ENCODE measurements around the gene ADGRD2.

ADGRD2 gene

GRCh38 chr9:124457079-124457886, 7.0 kb downstream of the ADGRD2 start:
- no peak for DNase-seq (ENCODE audit: low spot score)

GRCh38 chr9:124457887-124458431, 7.7 kb downstream of the ADGRD2 start:
- DNase-seq (ENCODE audit: low spot score), result no peak

GRCh38 chr9:124458441-124458840, 8.2 kb downstream of the ADGRD2 start:
- DNase-seq (ENCODE audit: low spot score), result no peak

GRCh38 chr9:124462739-124463138, 12.5 kb downstream of the ADGRD2 start:
- no peak for DNase-seq (ENCODE audit: low spot score)

- no peak for DNase-seq (ENCODE audit: low spot score)
These were observed 15.5 kb downstream of the ADGRD2 start for GRCh38 chr9:124465736-124466135.

- no peak for DNase-seq (ENCODE audit: low spot score)
These were observed 17.3 kb downstream of the ADGRD2 start for GRCh38 chr9:124467410-124468060.

DNA sequence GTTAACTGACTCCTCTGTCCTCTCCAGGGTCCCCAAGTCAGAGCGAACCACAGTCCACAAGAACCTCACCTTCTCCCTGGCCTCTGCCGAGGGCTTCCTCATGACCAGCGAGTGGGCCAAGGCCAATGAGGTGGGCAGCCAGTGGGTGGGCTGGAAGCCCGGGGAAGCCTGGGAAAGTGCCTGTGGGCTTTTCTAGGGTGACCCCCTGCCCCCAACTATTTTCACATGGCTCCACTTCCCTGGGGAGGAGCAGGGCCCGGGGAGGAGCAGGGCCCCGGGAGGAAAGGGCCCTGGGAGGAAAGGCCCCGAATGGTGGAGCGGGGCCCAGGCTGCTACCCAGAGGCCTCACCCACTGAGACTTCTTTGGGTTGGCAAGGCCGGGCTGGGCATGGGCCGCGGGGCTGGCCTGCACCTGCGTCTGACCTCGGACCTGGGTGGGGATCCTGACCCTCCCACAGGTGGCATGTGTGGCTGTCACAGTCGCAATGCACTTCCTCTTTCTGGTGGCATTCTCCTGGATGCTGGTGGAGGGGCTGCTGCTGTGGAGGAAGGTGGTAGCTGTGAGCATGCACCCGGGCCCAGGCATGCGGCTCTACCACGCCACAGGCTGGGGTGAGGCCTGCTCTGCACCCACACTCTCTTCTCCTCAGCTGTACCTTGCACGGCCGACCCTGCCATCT, 17.9 kb downstream of the ADGRD2 start:
- no peak for DNase-seq (ENCODE audit: low spot score)

- DNase-seq (ENCODE audit: low spot score), result no peak
These were observed 19.0 kb downstream of the ADGRD2 start for GRCh38 chr9:124469011-124469832.

DNA sequence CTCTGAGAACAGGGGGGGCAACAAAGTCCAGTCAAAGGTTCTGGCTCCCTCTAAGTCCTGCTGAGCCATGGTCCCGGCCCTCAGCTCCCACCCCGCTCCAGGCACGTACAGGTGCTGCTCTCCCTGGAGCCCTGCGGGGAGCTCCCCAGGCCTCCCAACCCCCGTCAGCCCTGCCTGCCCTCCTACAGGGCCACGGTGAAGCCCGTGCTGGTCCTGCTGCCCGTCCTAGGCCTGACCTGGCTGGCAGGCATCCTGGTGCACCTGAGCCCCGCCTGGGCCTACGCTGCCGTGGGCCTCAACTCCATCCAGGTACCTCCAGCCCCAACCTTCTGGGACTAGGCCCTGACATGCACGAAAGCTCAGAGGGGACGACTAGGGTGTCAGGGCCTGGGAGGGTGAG, 20.1 kb downstream of the ADGRD2 start:
- no peak for DNase-seq (ENCODE audit: low spot score)

- no peak for DNase-seq (ENCODE audit: low spot score)
These were observed 20.5 kb downstream of the ADGRD2 start for GRCh38 chr9:124470726-124471125.

- no peak for DNase-seq (ENCODE audit: low spot score)
These were observed 21.5 kb downstream of the ADGRD2 start for GRCh38 chr9:124471761-124472160.

GRCh38 chr9:124472770-124473169, 22.5 kb downstream of the ADGRD2 start:
- DNase-seq (ENCODE audit: low spot score), result no peak

DNA sequence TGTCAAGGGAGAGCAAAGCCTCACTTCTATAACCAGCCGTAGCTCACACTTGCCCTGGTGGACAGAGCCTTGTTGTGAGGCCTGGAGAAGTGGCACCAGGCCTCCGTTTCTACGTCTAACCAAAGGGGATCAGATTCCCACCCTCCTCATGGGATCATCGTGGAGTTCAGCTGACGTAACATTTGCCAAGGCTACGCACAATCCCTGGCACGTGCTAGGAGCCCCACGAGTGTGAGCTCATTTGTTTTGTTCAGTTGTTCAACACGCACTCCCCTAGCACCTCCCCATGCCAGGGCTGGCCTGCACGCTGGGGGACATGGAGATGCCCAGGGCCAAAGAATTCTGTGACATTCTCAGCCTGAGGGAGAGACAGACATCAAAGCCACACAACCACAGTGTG, 23.1 kb downstream of the ADGRD2 start:
- no peak for DNase-seq (ENCODE audit: low spot score)

DNA sequence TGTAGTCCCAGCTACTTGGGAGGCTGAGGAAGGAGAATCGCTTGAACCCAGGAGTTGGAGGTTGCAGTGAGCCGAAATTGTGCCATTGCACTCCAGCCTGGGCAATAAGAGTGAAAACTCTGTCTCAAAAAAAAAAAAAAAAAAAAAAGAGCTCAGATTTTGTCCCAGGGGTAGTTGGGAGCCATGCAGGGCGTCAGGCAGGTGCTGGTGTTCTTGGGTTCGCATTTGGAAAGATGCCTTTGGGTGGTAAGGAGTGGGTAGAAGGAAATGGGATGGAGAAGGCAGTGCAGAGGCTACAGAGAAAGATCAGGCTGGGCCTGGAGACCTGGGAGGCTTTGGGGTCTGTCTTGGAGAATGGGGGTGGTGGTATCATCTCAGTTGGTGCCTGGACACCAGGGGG, 23.9 kb downstream of the ADGRD2 start:
- DNase-seq (ENCODE audit: low spot score), result no peak

GRCh38 chr9:124475158-124475867, 25.1 kb downstream of the ADGRD2 start:
- DNase-seq (ENCODE audit: low spot score), result no peak

DNA sequence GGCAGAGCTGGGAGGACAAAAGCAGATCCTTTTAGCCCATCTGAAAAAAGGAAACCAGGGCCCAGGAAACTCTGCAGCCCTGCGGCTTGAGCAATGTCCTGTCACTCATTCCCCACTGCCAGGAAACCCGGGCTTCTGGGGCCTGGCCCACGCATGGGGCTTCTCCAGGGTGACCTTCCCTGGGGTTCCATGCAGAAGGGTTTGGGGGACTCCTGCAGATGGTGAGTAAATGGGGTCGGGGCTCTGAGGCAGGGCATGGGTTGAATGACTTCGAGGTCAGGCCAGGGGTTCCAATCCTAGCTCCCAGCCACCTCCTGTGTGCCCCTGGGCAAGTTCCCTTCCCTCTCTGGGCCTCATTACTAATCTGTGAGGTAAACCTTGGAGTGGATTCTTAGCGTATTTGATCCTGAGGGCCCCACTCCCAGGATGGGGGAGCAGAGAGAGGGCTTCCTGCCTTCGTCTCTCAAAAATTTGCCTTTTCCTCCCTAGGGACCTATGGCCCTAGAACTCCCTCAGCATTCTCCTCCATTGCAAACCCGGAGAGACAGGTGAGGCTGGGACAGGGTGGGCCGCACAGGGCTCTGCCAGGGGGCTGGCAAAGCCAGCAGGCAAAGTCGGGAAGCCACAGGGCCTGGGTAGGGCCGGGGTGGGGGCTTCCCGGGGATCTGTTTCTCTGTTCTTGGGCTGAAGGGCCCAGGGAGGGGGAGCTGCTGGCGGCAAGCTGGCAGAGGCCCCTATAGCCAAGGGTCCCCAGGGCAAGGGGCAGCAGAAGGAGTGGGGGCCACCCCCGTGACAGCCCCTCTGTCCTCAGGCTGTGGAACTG, 25.8 kb downstream of the ADGRD2 start:
- DNase-seq (ENCODE audit: low spot score), result no peak

DNA sequence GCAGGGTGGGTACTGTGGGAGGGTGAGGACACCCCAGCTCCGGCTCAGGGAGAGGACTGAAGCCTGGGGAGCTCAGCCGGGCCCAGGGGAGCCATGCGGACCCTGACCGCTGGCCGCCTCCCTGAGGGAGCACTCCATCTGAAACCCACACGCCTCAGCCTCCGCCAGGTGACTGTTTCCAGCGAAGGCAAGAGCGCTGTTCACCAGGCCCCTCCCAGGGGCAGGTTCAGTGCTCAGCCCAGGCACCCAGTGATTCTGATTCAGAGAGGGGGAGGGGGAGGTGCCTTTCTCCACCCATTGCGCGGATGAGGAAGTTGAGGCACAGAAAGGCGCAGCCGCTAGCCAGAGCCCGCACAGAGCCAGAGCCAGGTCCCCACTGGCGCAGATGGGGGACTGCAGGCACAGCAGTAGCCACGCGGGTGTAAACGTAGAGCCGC, 27.0 kb downstream of the ADGRD2 start:
- no peak for DNase-seq (ENCODE audit: low spot score)

DNA sequence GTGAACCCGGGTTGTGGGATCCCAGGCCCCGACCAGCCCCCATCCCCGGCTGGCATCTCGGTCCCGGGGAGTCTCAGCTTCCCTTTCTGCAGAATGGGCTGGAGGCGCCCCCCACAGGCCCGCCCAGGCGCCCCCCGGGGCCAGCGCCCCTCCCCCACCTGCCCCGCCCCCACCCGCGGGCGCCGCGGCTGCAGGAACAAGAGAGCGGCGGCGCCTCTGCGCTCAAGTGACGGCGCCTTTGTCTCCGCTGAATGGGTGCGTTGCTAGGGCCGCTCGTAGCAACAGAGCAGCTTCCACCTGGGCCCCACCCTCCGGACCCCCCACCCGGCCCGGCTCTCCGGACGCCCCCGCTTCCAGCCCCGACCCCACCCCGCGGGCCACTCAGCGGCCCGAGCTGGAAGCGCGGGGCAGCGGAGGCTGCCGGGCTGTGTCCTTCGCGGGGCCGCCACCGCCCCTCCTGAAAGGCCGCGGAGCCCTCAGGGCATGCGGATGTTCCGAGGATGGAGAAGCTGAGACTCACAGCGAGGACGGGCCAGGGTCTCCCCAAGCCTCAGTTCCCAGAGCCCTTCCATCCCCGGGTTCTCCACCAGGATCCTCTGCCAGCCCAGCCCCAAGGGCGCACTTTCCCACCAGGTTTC, 27.5 kb downstream of the ADGRD2 start:
- no peak for DNase-seq (ENCODE audit: low spot score)

DNA sequence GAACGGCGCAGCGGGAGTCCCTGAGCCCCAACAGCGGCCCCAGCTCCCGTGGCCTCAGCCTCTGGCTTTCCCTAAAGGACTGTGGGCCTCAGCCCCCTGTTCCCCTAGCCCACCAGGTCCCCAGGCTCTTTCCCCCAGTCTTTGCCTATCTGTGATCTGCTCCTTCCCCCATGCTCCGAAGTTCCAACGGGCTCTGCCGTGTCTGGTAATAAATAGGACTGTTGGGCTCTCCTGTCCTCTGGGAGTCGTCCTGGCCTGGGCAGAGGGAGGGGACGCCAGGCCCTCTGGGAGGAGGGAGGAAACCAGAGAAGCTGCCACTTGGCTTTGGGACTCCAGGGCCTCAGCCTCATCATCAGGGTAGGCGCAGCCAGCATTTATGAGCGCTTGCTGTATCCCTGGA, 28.1 kb downstream of the ADGRD2 start:
- no peak for DNase-seq (ENCODE audit: low spot score)

- DNase-seq (ENCODE audit: low spot score), result no peak
These were observed 29.1 kb downstream of the ADGRD2 start for GRCh38 chr9:124479371-124479770.

Measured in Ammon's horn (tissue), 1 donor.